ENCODE measurements around the gene APOA5. TPM values are rescaled to one million over a fixed set of nuclear protein-coding genes. Genes with fewer than 3 reads are reported as not detected.
"Not testable (repeated sequence)": the region's sequence is repeated elsewhere in the genome, so short reads cannot be mapped to it uniquely, and the experiment has no call there.

Gene APOA5
- total RNA-seq, 1 donor, result not detected

- no peaks in the 10 kb centered on the region for H3K9me3 ChIP-seq (ENCODE audit: low read depth, low read length)
- peak overlapping the region; percentile 1 for H3K27ac ChIP-seq (ENCODE audit: low read depth, low read length)
- no peaks in the 10 kb centered on the region for H3K79me2 ChIP-seq (ENCODE audit: insufficient read depth, low read length)
- H3K27me3 ChIP-seq (ENCODE audit: insufficient read depth, low read length), result no peaks in the 10 kb centered on the region
- H3K4me1 ChIP-seq (ENCODE audit: insufficient read depth, low read length), result no peaks in the 10 kb centered on the region
- H3K36me3 ChIP-seq (ENCODE audit: insufficient read depth, low read length), result no peaks in the 10 kb centered on the region
- peak overlapping the region; percentile 60 for H3K4me3 ChIP-seq (ENCODE audit: insufficient read depth, low read length)
- no peaks in the 10 kb centered on the region for H4K20me1 ChIP-seq (ENCODE audit: insufficient read depth, low read length)
- no peak for DNase-seq (ENCODE audit: insufficient read length, low spot score, missing footprints)
- H2AFZ ChIP-seq (ENCODE audit: low read length), result peak overlapping the region; percentile 35
- H3K4me2 ChIP-seq (ENCODE audit: insufficient read depth, low read length), result peak overlapping the region; percentile 42
- TF ChIP-seq, protein P1, sequence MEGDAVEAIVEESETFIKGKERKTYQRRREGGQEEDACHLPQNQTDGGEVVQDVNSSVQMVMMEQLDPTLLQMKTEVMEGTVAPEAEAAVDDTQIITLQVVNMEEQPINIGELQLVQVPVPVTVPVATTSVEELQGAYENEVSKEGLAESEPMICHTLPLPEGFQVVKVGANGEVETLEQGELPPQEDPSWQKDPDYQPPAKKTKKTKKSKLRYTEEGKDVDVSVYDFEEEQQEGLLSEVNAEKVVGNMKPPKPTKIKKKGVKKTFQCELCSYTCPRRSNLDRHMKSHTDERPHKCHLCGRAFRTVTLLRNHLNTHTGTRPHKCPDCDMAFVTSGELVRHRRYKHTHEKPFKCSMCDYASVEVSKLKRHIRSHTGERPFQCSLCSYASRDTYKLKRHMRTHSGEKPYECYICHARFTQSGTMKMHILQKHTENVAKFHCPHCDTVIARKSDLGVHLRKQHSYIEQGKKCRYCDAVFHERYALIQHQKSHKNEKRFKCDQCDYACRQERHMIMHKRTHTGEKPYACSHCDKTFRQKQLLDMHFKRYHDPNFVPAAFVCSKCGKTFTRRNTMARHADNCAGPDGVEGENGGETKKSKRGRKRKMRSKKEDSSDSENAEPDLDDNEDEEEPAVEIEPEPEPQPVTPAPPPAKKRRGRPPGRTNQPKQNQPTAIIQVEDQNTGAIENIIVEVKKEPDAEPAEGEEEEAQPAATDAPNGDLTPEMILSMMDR (IDR thresholded peaks at IDR 0.05; ENCODE audit: extremely low read depth, low read depth, low read length), result no peak
Observed at GRCh38 chr11:116835042-116835772, 43.5 kb upstream of the APOA5 start.

- DNase-seq (ENCODE audit: insufficient read length, low spot score, missing footprints), result not testable (repeated sequence)
Observed at GRCh38 chr11:116834535-116835041, 42.9 kb upstream of the APOA5 start.

DNA sequence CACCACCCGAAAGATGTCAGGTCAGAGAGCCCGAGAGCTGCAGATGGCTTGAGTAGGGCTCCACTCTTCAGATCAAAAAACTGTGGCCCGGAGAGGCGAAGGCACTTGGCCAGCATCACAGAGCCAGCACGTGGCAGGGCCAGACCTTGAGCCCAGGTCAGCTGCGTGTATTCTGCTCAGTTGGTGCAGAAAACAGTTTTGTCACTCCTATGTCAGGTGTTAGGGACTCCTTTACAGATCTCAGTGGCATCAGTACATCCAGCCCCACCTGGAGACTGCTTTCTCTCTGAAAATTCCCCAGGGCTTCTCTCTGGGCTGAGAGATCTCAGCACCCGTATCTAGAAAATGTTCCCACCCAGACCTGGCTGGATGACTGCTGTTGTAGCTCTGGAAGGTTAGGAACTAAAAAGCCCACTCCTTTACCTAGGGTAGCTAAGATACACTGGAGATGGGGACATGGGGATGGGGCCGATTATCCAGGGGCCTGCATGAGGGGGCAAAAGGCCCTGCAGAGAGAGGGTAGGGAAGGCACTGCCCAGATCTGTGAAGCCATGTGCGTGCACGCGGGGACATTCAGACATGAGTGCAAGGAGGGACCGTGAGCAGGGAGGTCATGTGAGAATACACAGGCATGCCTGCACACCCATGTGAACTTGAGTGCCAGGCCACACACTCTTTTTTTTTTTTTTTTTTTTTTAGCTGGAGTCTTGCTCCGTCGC lies 42.3 kb upstream of the APOA5 start:
- Histone ChIP-seq H2AFZ (ENCODE audit: low read length) (no peak overlapping the region), H3K4me3 (ENCODE audit: insufficient read depth, low read length) (no peak overlapping the region), H3K27ac (ENCODE audit: low read depth, low read length) (no peak overlapping the region), H3K9me3 (ENCODE audit: low read depth, low read length) (no peaks in the 10 kb centered on the region), H3K79me2 (ENCODE audit: insufficient read depth, low read length) (no peaks in the 10 kb centered on the region), H3K4me1 (ENCODE audit: insufficient read depth, low read length) (peaks cover 9% of the 10 kb centered on the region), H3K27me3 (ENCODE audit: insufficient read depth, low read length) (no peaks in the 10 kb centered on the region), H3K4me2 (ENCODE audit: insufficient read depth, low read length) (no peak overlapping the region), H3K36me3 (ENCODE audit: insufficient read depth, low read length) (no peaks in the 10 kb centered on the region), H4K20me1 (ENCODE audit: insufficient read depth, low read length) (no peaks in the 10 kb centered on the region)
- DNase-seq (ENCODE audit: insufficient read length, low spot score, missing footprints), result no peak
- TF ChIP-seq, protein P1 (IDR thresholded peaks at IDR 0.05; ENCODE audit: extremely low read depth, low read depth, low read length), result no peak

More at GRCh38 chr11:116834535-116835041, 42.9 kb upstream of the APOA5 start:
- H3K27ac ChIP-seq (ENCODE audit: low read depth, low read length); H3K79me2 ChIP-seq (ENCODE audit: insufficient read depth, low read length); H3K4me3 ChIP-seq (ENCODE audit: insufficient read depth, low read length); H3K9me3 ChIP-seq (ENCODE audit: low read depth, low read length); H3K4me2 ChIP-seq (ENCODE audit: insufficient read depth, low read length); H3K27me3 ChIP-seq (ENCODE audit: insufficient read depth, low read length); H3K36me3 ChIP-seq (ENCODE audit: insufficient read depth, low read length); H2AFZ ChIP-seq (ENCODE audit: low read length); H4K20me1 ChIP-seq (ENCODE audit: insufficient read depth, low read length); H3K4me1 ChIP-seq (ENCODE audit: insufficient read depth, low read length): not testable (repeated sequence)

GRCh38 chr11:116833491-116833815 lies 41.8 kb upstream of the APOA5 start:
- TF ChIP-seq, protein P1 (IDR thresholded peaks at IDR 0.05; ENCODE audit: extremely low read depth, low read depth, low read length), result no peak
- H3K4me1 ChIP-seq (ENCODE audit: insufficient read depth, low read length), result peaks cover 9% of the 10 kb centered on the region
- DNase-seq (ENCODE audit: insufficient read length, low spot score, missing footprints), result no peak
- H3K4me3 ChIP-seq (ENCODE audit: insufficient read depth, low read length), result no peak overlapping the region
- H3K4me2 ChIP-seq (ENCODE audit: insufficient read depth, low read length), result no peak overlapping the region
- H3K36me3 ChIP-seq (ENCODE audit: insufficient read depth, low read length), result no peaks in the 10 kb centered on the region
- H2AFZ ChIP-seq (ENCODE audit: low read length), result no peak overlapping the region
- H3K9me3 ChIP-seq (ENCODE audit: low read depth, low read length), result no peaks in the 10 kb centered on the region
- no peaks in the 10 kb centered on the region for H3K27me3 ChIP-seq (ENCODE audit: insufficient read depth, low read length)
- H3K27ac ChIP-seq (ENCODE audit: low read depth, low read length), result no peak overlapping the region
- no peaks in the 10 kb centered on the region for H4K20me1 ChIP-seq (ENCODE audit: insufficient read depth, low read length)
- H3K79me2 ChIP-seq (ENCODE audit: insufficient read depth, low read length), result no peaks in the 10 kb centered on the region
